GM21786 (cell line): ENCODE measurements around the gene BTBD9.
"Not testable (repeated sequence)": the region's sequence is repeated elsewhere in the genome, so short reads cannot be mapped to it uniquely, and the experiment has no call there.

Experiments
- ATAC-seq: cut with Tn5 transposase; IDR thresholded peaks from one replicate; pipeline ENCODE4 v1.9.1; 2021; ENCODE audit not compliant: unreplicated experiment

The BTBD9 gene

DNA sequence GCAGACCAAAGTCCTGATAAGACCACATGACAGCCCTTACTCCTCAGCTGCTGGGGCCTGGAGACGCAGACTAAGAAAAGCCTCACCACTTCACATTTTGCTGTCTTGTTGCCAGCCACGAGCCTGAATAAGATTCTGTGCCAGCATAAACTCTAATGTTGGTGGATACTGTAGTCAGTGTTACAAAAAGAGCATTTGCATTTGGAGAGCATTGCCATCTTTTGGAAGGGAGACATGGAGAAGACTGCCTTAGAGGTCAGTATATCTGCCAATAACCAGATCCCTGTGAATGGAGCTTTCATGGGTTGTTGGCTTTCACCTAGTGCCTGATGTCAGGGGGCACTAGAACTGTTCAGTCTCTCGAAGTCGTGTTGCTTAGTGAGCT is 505.0 kb downstream of the BTBD9 start:
- no peak for ATAC-seq

DNA sequence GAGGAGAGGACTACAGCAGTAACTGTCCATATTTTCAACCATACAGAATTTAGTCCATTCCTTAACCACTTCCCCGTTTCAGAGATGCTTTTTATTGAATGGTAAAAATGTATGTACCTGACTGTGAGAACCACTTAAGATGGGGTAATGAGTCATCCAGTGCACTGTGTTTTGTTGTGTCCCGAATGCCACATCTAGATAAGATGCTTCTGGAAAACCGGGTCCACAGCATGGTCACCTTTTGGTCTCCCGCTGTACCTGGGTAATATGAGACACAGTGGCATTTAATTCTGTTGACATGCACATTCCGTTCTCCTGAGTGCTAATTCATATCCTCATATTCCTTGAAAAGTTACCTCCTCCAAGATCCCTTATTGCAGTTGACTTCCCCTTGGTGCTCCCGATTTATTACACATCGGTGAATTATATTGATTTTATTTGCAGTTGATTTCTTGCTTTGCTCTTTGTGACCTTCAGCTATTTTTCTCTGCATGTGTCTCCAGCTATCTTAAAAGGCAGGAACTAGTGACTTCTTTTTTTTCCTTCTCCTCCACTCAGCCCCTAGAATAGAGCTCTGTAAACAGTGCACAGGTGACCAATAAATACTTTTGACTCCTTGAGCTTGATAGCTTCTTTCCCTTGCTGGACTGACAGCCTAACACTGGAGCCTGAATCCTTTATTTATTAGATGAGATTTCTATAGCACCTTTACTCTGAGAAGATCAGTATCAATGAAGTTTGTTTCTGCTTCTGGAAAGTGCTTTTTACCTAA is 505.6 kb downstream of the BTBD9 start:
- no peak for ATAC-seq

- no peak for ATAC-seq
Measured at GRCh38 chr6:38131527-38131965, 508.2 kb downstream of the BTBD9 start.

DNA sequence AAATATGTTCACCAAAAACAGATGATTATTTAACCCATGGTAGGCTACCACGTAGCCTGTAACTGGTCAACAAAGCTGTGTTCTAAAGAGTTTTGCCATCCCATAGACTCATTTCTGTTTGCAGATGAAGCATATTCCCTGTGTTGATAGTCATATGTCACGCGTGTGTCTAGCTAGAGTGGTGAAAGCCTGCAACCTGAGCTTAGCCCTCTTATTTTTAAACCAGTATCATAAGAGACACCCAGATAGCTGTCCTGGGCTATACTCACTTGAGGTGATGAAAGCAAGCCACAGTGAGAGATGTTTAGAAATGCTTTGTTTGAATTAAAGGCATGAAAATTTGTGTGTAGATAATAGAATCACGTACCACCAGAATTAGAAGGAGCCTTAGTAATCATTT is 512.4 kb downstream of the BTBD9 start:
- no peak for ATAC-seq

DNA sequence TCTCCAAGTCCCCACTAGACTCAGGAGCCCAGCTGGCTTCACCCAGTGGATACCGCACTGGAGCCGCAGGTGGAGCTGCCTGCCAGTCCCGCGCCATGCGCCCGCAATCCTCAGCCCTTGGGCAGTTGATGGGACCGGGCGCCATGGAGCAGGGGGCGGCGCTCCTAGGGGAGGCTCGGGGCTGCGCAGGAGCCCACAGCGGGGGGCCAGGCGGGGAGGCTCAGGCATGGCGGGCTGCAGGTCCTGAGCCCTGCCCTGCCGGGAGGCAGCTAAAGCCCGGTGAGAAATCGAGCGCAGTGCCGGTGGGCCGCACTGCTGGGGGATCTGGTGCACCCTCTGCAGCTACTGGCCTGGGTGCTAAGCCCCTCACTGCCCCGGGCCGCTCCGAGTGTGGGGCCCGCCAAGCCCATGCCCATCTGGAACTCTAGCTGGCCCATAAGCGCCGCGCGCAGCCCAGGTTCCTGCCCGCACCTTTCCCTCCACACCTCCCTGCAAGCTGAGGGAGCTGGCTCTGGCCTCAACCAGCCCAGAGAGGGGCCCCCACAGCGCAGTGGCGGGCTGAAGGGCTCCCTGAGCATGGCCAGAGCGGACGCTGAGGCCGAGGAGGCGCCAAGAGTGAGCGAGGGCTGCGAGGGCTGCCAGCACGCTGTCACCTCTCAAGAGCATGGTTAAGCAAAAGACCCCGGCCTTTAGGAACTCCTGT is 515.4 kb downstream of the BTBD9 start:
- not testable (repeated sequence) for ATAC-seq

DNA sequence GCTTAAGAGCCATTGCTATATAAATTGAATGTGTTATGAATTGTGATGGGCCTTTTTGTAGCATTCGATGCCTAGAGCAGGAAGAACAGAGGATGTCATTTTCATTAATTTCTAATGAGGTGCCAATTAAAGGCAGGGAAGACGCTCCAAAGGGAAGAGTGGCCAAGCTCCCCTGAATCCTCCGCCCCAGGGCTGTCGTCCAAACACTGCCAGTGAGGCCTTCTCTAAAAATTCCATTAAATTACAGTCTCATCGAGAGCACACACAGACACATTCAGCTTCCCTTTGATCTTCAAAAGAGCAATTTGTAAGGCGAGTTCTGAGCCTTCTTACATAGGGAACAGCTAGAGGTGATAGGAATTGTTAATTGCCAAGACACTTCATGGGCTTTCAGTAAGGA is 520.2 kb downstream of the BTBD9 start:
- no peak for ATAC-seq

GRCh38 chr6:38118791-38119365 is 520.9 kb downstream of the BTBD9 start:
- ATAC-seq = no peak
